GM21390 (cell line): ENCODE results near the gene CDK16.

Source experiments
- ATAC-seq: cut with Tn5 transposase; IDR thresholded peaks from one replicate; pipeline ENCODE4 v1.9.1; 2021; ENCODE audit not compliant: unreplicated experiment

Gene CDK16

DNA sequence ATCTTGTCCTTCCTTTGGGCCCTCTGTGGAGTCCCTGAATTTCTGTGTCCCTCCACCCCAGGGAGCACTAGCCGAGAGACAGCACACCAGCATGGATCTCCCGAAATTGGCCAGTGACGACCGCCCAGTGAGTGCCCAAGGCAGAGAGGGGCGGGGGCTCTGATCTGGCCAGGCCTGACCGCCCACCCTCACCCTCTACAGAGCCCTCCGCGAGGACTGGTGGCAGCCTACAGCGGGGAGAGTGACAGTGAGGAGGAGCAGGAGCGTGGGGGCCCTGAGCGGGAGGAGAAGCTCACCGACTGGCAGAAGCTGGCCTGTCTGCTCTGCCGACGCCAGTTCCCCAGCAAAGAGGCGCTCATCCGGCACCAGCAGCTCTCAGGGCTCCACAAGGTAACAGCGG, 33.2 kb upstream of the CDK16 start:
- ATAC-seq = no peak

DNA sequence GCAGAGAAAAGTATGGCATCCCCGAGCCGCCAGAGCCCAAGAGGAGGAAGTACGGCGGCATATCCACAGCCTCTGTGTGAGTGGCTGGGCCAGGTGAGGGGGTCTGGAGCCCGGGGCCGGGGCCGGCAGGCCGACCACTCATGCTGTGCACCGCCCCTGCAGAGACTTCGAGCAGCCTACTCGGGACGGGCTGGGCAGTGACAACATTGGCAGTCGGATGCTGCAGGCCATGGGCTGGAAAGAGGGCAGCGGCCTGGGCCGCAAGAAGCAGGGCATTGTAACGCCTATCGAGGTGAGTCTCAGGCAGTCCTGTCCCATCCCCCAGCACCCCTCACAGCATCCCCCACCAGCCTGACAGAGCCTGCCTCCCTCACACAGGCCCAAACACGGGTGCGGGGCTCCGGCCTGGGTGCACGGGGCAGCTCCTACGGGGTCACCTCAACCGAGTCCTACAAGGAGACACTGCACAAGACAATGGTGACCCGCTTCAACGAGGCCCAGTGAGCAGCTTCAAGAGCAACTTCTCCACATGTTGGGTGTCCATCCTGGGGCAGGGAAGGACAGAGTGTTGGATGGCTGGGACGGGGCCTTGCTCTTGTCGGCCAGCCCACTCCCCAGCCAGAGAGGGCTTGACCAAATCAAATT, 32.3 kb upstream of the CDK16 start:
- ATAC-seq = no peak

DNA sequence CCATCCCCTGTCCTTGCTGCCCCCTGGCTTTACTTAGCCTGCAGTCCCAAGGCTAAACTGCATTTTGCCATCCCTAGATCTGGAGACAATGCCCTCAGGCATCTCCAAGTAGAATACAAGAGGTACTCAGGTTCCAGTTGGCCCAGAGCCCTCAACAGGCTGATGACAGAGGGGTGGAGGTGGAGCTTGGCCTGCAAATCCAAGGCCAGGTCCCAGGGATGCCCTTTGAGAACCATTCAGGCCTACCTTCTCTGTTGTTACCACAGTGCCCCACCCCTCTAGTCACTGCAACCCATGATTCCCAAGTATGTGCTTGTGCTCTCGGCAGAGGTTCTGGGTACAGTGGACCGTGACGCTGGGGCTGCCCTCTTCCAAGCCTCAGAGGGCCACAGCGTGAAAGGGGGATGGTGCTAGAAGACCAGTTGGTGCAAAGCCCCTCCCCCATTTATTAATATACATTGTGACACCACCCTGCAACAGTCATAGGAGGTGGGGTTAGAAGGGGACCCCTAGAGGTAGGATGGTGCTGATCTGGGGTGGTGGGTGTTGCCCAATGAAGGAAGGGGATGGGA, 31.3 kb upstream of the CDK16 start:
- ATAC-seq = no peak

DNA sequence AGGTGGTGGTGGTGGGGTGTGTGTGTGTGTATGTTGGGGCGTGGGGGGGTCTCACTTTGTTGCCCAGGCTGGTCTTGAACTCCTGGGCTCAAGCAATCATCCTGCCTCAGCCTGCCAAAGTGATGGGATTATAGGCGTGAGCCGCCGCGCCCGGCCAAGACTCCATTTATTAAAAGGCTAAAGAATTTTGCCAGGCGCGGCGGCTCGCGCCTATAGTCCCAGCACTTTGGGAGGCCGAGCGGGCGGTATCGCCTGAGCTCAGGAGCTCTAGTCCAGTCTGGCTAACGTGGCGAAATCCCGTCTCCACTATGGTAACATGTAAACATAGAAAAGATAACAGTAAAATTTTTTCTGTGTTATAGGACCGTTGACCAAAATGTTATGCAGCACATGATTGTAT, 28.6 kb upstream of the CDK16 start:
- ATAC-seq = no peak

DNA sequence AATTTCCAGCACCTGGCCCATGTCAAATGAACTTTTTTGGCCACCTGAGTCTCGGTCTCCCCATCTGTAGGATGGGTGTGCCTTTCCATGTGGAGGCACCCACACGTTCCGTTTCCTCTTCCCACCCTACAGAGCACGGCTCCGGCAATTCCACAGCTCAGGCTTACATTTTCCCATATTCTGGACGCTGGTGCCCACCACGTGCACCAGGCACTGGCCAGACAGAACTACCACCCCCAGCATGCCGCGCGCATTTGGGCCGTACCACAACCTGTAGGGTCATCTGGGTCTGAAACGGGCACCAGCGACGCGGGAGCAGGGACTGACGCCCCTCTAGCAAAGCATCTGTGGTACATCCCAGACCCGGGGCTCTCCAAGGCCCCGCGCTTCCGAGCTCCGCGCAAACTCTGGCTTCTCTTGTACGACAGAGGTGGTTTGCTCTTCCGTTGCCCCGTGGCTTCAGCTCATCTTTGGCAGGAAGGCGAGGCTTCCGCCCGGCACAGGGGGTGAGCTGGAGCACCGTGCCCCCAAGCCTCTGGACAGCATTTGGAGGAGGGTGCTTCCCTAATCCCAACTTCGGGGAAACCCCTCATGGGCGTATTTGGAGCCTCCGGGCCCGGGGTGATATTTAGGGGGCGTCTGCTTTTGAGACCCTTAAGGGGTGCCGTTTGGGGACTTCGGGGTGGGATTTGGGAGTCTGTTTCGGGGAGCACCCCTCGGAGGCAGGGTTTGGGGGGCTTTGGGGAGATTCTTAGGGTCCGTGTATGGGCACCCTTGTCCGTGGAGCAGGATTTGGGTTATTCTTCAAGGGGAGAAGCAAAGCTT, 27.8 kb upstream of the CDK16 start:
- peak; percentile 70 for ATAC-seq

GRCh38 chrX:47191331-47191730, 27.1 kb upstream of the CDK16 start:
- ATAC-seq = no peak

DNA sequence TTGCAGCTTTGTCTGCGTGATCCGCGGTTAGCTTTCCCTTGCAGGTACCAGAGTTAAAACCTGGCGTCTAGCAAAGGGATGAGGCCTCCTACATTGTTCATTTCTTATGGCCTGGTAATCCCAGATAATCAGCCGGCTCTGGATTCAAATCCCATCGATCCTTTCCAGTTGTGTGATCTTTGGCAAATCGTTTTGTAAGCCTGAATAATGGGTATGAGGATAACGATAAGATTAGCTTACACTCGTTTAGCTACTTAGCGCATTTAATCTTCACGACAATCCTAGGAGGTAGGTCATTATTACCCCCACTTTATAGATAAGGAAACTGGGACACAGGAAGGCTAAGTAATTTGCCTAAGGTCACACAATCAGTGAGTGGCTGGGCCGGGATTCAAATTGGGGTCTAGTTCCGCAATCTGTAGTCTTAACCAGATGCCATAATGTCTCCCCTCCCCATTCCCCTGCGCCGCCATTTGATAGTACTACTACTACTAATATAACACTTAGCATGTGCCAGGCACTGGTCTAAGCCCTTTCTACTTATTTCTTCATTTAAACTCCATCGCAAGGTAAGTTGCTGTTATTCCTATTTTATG, 26.6 kb upstream of the CDK16 start:
- ATAC-seq = no peak

DNA sequence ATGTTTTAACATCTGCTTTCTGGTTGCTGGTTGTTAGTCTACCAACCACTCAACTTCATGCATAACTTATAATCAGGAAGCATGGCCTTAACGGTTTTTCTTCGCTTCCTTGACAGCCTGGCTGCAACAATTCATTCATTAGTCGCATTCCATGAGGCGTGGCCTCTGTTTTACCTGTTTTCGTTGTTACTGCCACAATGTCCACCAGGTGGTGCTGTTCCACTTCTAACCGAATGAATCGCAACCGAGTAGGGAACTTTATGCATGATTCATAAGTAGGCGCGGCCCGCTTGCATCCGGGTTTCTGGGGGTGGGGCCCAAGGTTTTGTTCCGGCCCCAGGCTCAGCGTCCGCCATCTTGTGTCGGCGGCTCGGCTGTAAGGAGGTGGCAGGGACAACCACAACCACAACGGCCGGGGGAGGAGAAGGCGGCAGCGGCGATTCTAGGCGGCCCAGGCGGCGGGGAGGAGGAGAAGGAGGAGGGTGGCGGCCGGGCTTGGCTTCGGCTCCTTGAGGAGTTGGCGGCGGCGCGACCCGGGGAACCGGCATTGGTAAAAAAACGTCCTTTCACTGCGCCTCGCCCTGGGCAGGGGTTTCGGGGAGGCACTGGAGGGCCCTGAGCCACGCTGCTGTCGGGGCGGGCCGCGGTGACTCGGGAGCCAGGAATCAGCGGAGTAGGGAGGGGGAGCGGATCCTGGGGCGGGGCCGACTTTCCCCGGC, 24.8 kb upstream of the CDK16 start, which contains the start of gene UBA1:
UBA1 (plus strand) TSS at position 355 of the 719 bp plus-strand sequence. CDS start 4,974 bp downstream, outside the sequence.
- ATAC-seq = peak; percentile 46

- no peak for ATAC-seq
Observed at GRCh38 chrX:47194194-47194787, 24.2 kb upstream of the CDK16 start.

DNA sequence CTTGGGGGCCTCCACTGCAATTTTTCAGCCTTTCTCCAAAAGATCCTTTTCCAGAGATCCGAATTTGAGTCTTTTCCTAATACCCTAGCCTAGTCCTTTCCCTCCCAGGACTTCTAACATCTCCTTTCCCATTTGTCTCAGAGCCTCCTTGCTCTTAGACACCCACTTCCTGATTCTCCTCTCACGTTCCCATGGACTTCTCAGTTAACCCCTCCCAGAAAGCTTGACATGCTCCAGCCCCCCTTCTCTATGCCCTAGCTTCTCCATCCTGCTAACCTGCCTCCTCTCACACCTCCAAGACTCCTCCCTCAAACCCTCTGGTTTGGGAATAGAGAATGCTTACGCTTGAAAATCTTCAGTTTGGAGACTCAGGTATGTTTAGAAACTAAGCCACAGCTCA, 22.4 kb upstream of the CDK16 start:
- no peak for ATAC-seq

GRCh38 chrX:47197526-47197925, 21.0 kb upstream of the CDK16 start:
- ATAC-seq = no peak

- no peak for ATAC-seq
Observed at GRCh38 chrX:47198026-47198686, 20.3 kb upstream of the CDK16 start.

DNA sequence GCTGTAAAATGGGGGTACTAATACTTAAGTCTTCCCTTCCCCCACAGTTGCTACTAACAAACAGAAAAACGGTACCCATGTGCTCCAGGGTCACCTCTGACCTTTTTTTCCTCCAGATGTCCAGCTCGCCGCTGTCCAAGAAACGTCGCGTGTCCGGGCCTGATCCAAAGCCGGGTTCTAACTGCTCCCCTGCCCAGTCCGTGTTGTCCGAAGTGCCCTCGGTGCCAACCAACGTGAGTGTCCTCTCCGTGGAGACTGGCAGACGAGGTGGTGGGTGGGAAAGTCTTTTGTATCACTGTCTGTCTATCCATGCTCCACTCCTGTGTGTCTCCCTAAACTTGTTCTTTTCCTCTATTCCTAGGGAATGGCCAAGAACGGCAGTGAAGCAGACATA, 19.8 kb upstream of the CDK16 start:
- no peak for ATAC-seq

- ATAC-seq = no peak
Observed at GRCh38 chrX:47199286-47199685, 19.2 kb upstream of the CDK16 start.

DNA sequence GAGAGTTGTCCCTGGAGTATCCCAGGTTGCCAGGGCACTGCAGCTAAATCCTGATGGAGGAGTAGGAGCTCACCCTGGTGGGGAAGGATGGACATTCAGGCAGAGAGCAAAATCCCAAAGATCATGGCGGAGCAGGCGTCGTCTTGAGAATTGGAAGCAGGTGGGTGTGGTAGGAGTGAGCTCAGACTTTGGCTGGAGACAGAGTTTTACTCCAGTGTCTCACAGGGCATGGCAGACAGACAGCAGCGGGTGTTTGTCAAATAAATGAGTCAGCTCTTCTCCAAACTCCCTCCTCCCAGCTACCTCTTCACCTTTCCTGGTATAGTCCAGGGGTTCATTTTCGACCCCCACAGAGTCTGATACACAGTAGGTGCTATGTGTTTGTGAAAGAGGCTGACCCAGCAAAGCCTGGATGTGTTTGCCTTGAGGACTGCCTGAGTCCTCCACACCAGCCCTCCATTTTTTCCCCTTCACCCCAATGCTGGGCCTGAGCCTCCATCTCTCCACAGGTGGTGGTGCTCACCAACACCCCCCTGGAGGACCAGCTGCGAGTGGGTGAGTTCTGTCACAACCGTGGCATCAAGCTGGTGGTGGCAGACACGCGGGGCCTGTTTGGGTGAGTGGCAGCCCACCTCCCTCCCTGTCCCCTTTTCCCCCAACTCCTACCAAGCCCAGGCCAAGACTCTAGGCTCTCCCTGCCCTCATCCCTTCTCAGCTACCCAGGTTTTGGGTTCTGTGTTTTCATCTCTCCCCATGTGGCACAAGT, 17.9 kb upstream of the CDK16 start:
- no peak for ATAC-seq

DNA sequence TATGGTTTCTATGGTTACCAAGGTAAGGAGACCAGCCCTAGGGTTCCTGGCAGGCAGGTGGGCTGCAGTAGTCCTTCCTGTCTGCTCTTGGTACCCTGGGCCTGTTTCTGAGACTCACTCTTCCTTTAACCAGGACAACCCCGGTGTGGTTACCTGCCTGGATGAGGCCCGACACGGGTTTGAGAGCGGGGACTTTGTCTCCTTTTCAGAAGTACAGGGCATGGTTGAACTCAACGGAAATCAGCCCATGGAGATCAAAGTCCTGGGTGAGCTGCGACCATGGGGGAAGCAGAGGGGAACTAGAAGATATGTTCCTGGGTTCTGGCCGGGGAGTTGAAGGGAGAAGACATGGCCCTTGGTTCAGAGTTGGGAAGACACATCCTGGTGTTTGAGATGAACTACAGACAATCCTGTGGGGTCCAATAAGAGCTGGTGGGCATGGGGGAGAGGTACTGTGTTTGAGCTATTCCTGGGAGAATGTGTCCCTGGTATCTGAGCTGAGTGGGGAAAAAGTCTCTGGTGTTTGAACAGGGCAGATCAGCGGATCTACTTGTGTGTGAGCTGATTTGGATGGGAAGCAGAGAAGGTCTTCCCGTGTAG, 17.0 kb upstream of the CDK16 start:
- no peak for ATAC-seq

GRCh38 chrX:47202316-47202715, 16.2 kb upstream of the CDK16 start:
- no peak for ATAC-seq

DNA sequence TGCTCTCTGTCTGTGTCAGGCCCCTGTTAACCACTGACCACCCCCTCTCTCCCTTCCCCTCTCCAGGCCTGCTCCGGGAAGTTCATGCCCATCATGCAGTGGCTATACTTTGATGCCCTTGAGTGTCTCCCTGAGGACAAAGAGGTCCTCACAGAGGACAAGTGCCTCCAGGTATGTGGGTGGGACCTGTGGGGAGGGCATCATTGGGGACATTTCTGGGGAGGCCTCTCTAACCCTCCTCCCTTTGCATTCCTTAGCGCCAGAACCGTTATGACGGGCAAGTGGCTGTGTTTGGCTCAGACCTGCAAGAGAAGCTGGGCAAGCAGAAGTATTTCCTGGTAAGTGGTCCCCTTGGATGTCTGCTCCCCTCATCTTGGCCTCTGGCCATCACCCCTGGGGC, 15.6 kb upstream of the CDK16 start:
- no peak for ATAC-seq

GRCh38 chrX:47204970-47205369, 13.5 kb upstream of the CDK16 start:
- no peak for ATAC-seq
